HG03025 (cell line): ENCODE data around the gene ZMYM1.
"Not testable (repeated sequence)": the region's sequence is repeated elsewhere in the genome, so short reads cannot be mapped to it uniquely, and the experiment has no call there.

Experiments
- ATAC-seq: cut with Tn5 transposase; IDR thresholded peaks from one replicate; pipeline ENCODE4 v1.9.1; 2021; ENCODE audit warnings: mild to moderate bottlenecking, moderate library complexity; ENCODE audit not compliant: unreplicated experiment, low FRiP score

Gene ZMYM1

GRCh38 chr1:35079003-35079930 lies at the start of gene ZMYM1:
Gene ZMYM1 (plus strand): TSS chr1:35079385. CDS start chr1:35093988, 14,603 bp downstream.
- peak; percentile 63 for ATAC-seq

GRCh38 chr1:35029761-35030160 lies 49.4 kb upstream of the ZMYM1 start:
- ATAC-seq, result no peak

GRCh38 chr1:35030338-35030737 lies 48.8 kb upstream of the ZMYM1 start:
- no peak for ATAC-seq

GRCh38 chr1:35030756-35031446 lies 48.3 kb upstream of the ZMYM1 start:
- peak; percentile 10 for ATAC-seq

- ATAC-seq, result no peak
Observed at GRCh38 chr1:35032384-35032739, 46.8 kb upstream of the ZMYM1 start.

- ATAC-seq, result no peak
Observed at GRCh38 chr1:35033346-35033745, 45.8 kb upstream of the ZMYM1 start.

- ATAC-seq, result no peak
Observed at GRCh38 chr1:35036621-35037020, 42.6 kb upstream of the ZMYM1 start.

GRCh38 chr1:35037206-35037605 lies 42.0 kb upstream of the ZMYM1 start:
- ATAC-seq, result no peak

GRCh38 chr1:35038723-35039122 lies 40.5 kb upstream of the ZMYM1 start:
- no peak for ATAC-seq

GRCh38 chr1:35043498-35043897 lies 35.7 kb upstream of the ZMYM1 start:
- no peak for ATAC-seq

GRCh38 chr1:35044431-35044830 lies 34.8 kb upstream of the ZMYM1 start:
- no peak for ATAC-seq

- ATAC-seq, result no peak
Observed at GRCh38 chr1:35046730-35047129, 32.5 kb upstream of the ZMYM1 start.

GRCh38 chr1:35047188-35047858 lies 31.9 kb upstream of the ZMYM1 start:
- ATAC-seq, result no peak

- no peak for ATAC-seq
Observed at GRCh38 chr1:35049116-35049515, 30.1 kb upstream of the ZMYM1 start.

- no peak for ATAC-seq
Observed at GRCh38 chr1:35053433-35053832, 25.8 kb upstream of the ZMYM1 start.

- ATAC-seq, result not testable (repeated sequence)
Observed at GRCh38 chr1:35054282-35054681, 24.9 kb upstream of the ZMYM1 start.

GRCh38 chr1:35058321-35058720 lies 20.9 kb upstream of the ZMYM1 start:
- ATAC-seq, result not testable (repeated sequence)

- ATAC-seq, result no peak
Observed at GRCh38 chr1:35058988-35059387, 20.2 kb upstream of the ZMYM1 start.

GRCh38 chr1:35062518-35063196 lies 16.5 kb upstream of the ZMYM1 start:
- no peak for ATAC-seq

GRCh38 chr1:35064265-35064664 lies 14.9 kb upstream of the ZMYM1 start:
- ATAC-seq, result no peak

- no peak for ATAC-seq
Observed at GRCh38 chr1:35069746-35070145, 9.4 kb upstream of the ZMYM1 start.
